Measurements from ENCODE around the gene EVL. TPM values are rescaled to one million over a fixed set of nuclear protein-coding genes. Genes with fewer than 3 reads are reported as not detected.

Gene EVL
- total RNA-seq, 2 experiments from 2014 or later, result 660 to 678 TPM

- ATAC-seq (ENCODE audit: poor library complexity), result no peak
- Histone ChIP-seq H3K27ac (ENCODE audit: low read depth in 1 of 2, low read length in 2 of 2) (no peak overlapping the region), H3K4me3 (ENCODE audit: low read length) (no peak overlapping the region), H3K9me3 (ENCODE audit: control insufficient read depth in 1 of 2, insufficient read depth in 1 of 2, low read length in 2 of 2) (no peaks in the 10 kb centered on the region), H3K36me3 (ENCODE audit: insufficient read depth, low read length) (no peaks in the 10 kb centered on the region), H3K4me1 (ENCODE audit: insufficient read depth, low read length) (no peaks in the 10 kb centered on the region), H3K27me3 (ENCODE audit: control insufficient read depth in 1 of 2, insufficient read depth in 2 of 2, low read length in 2 of 2) (no peaks in the 10 kb centered on the region)
- Mint-ChIP-seq H3K27me3 (no peaks in the 10 kb centered on the region), H3K4me3 (no peak overlapping the region), H3K27ac (no peak overlapping the region), H3K4me1 (ENCODE audit: low read depth) (no peaks in the 10 kb centered on the region), H3K9me3 (no peaks in the 10 kb centered on the region), H3K36me3 (ENCODE audit: low read depth) (no peaks in the 10 kb centered on the region)
- intact Hi-C loops (cut with DNase I, micrococcal nuclease), result no loop called here
- DNase-seq, result no peak
- no peak for TF ChIP-seq CTCF (IDR thresholded peaks at IDR 0.05)
- ChIA-PET CTCF (no interaction called here), POLR2A (no interaction called here)
Measured at GRCh38 chr14:100018482-100018881, 46.7 kb upstream of the EVL start.

DNA sequence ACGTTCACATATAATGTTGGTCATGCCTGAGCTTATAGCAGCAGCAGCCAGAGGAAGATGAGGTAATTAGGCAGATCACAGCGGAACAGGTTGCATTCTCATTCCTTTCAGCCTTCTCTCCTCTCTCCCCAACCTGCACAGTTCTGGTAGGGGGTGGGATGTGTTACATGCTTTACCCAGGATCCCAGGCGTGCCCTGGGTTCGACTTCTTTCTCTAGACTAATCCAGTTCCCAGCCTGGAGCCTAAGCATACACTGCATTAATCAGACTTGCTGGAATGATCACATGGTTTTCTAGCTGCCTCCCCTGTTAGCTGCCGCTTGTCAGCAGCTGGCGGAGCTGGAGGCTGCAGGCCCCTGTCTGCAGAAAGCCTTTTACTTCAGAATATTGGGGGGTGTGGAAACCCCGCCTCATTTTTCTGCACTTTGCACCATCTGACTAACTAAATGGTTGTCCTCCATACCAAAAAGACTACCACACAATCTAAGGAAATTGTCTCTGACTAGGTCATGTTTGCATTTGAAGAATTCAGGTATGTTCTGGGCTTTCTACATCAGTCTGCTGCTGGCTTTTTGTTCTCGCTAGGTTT lies 46.0 kb upstream of the EVL start:
- no peaks in the 10 kb centered on the region for H3K4me1 ChIP-seq (ENCODE audit: insufficient read depth, low read length)
- ChIA-PET CTCF (interaction anchor here (1.3 kb wide), 1 partner anchor 21 kb away, joined by 3 read pairs; no protein-coding TSS in a partner anchor), POLR2A (no interaction called here)
- no peak overlapping the region for H3K27ac Mint-ChIP-seq
- ATAC-seq (ENCODE audit: poor library complexity) (no peak), DNase-seq (no peak)
- no peak overlapping the region for H3K4me3 ChIP-seq (ENCODE audit: low read length)
- no peak for TF ChIP-seq CTCF (IDR thresholded peaks at IDR 0.05)
- H3K36me3 ChIP-seq (ENCODE audit: insufficient read depth, low read length), result no peaks in the 10 kb centered on the region
- H3K4me3 Mint-ChIP-seq, result no peak overlapping the region
- H3K27ac ChIP-seq (ENCODE audit: low read depth in 1 of 2, low read length in 2 of 2), result no peak overlapping the region
- no peaks in the 10 kb centered on the region for H3K27me3 ChIP-seq (ENCODE audit: control insufficient read depth in 1 of 2, insufficient read depth in 2 of 2, low read length in 2 of 2)
- no peaks in the 10 kb centered on the region for H3K9me3 Mint-ChIP-seq
- H3K36me3 Mint-ChIP-seq (ENCODE audit: low read depth), result no peaks in the 10 kb centered on the region
- no peaks in the 10 kb centered on the region for H3K9me3 ChIP-seq (ENCODE audit: control insufficient read depth in 1 of 2, insufficient read depth in 1 of 2, low read length in 2 of 2)
- H3K27me3 Mint-ChIP-seq, result no peaks in the 10 kb centered on the region
- no peaks in the 10 kb centered on the region for H3K4me1 Mint-ChIP-seq (ENCODE audit: low read depth)
- intact Hi-C loops (cut with DNase I, micrococcal nuclease), result no loop called here

DNA sequence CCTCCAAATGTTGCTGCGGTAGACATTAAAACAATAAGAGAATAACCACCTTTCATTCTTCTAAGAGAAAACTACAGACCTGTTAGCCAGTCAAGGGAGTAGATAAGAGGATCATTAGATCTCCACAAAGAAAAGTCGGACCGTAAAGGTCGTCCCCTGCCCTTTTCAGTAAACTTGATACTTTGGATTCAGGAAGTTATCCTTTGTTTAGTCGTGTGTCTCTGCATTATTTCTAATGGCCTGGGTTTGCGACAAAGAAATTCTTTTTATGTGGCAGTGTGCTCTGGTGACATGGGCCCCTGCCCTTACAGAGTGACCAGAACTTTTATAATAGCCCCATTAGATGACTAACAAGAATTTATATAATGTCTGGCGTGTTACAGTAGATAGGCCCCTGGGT lies 44.6 kb upstream of the EVL start:
- Histone ChIP-seq H3K9me3 (ENCODE audit: control insufficient read depth in 1 of 2, insufficient read depth in 1 of 2, low read length in 2 of 2) (no peaks in the 10 kb centered on the region), H3K36me3 (ENCODE audit: insufficient read depth, low read length) (no peaks in the 10 kb centered on the region), H3K27me3 (ENCODE audit: control insufficient read depth in 1 of 2, insufficient read depth in 2 of 2, low read length in 2 of 2) (no peaks in the 10 kb centered on the region), H3K4me3 (ENCODE audit: low read length) (no peak overlapping the region), H3K27ac (ENCODE audit: low read depth in 1 of 2, low read length in 2 of 2) (no peak overlapping the region), H3K4me1 (ENCODE audit: insufficient read depth, low read length) (peaks cover 3% of the 10 kb centered on the region)
- no peak for ATAC-seq (ENCODE audit: poor library complexity)
- TF ChIP-seq CTCF (IDR thresholded peaks at IDR 0.05), result no peak
- intact Hi-C loops (cut with DNase I, micrococcal nuclease), result no loop called here
- Mint-ChIP-seq H3K4me3 (no peak overlapping the region), H3K27ac (no peak overlapping the region), H3K4me1 (ENCODE audit: low read depth) (peaks cover 6% of the 10 kb centered on the region), H3K27me3 (no peaks in the 10 kb centered on the region), H3K9me3 (no peaks in the 10 kb centered on the region), H3K36me3 (ENCODE audit: low read depth) (no peaks in the 10 kb centered on the region)
- ChIA-PET POLR2A (no interaction called here), CTCF (no interaction called here)
- DNase-seq, result no peak
